C1 segment of cervical spinal cord (tissue), 14 donors: ENCODE measurements around the gene FBXL17.
"Not testable (repeated sequence)": the region's sequence is repeated elsewhere in the genome, so short reads cannot be mapped to it uniquely, and the experiment has no call there.

Experiments used
- DNase-seq, 14 donors: peaks; one replicate each; lab custom pipeline; 2025; lab: John Stamatoyannopoulos, UW

Gene FBXL17

GRCh38 chr5:108311682-108312081 is 70.2 kb downstream of the FBXL17 start:
- DNase-seq = no peak

GRCh38 chr5:108303611-108304010 is 78.3 kb downstream of the FBXL17 start:
- no peak for DNase-seq

- no peak for DNase-seq
Measured at GRCh38 chr5:108303086-108303485, 78.8 kb downstream of the FBXL17 start.

- no peak for DNase-seq
Measured at GRCh38 chr5:108297042-108297601, 84.8 kb downstream of the FBXL17 start.

- no peak for DNase-seq
Measured at GRCh38 chr5:108295578-108296368, 86.1 kb downstream of the FBXL17 start.

GRCh38 chr5:108280960-108281569 is 100.8 kb downstream of the FBXL17 start:
- DNase-seq = no peak

- DNase-seq = no peak
Measured at GRCh38 chr5:108280248-108280647, 101.7 kb downstream of the FBXL17 start.

- no peak for DNase-seq
Measured at GRCh38 chr5:108278285-108279240, 103.3 kb downstream of the FBXL17 start.

- DNase-seq = no peak
Measured at GRCh38 chr5:108276187-108277050, 105.5 kb downstream of the FBXL17 start.

- not testable (repeated sequence) for DNase-seq
Measured at GRCh38 chr5:108274080-108274479, 107.8 kb downstream of the FBXL17 start.

- DNase-seq = no peak
Measured at GRCh38 chr5:108271127-108271526, 110.8 kb downstream of the FBXL17 start.

- DNase-seq = no peak
Measured at GRCh38 chr5:108266242-108266641, 115.7 kb downstream of the FBXL17 start.

GRCh38 chr5:108264533-108264932 is 117.4 kb downstream of the FBXL17 start:
- no peak for DNase-seq

- DNase-seq = no peak
Measured at GRCh38 chr5:108263338-108263737, 118.6 kb downstream of the FBXL17 start.

GRCh38 chr5:108260858-108261170 is 121.1 kb downstream of the FBXL17 start:
- DNase-seq = no peak

- peak in 13 of 14 donors; percentile 6 to 68 (median 36) for DNase-seq
Measured at GRCh38 chr5:108260117-108260857, 121.6 kb downstream of the FBXL17 start.

GRCh38 chr5:108259306-108259705 is 122.6 kb downstream of the FBXL17 start:
- no peak for DNase-seq

- DNase-seq = no peak
Measured at GRCh38 chr5:108257996-108258395, 123.9 kb downstream of the FBXL17 start.

- no peak for DNase-seq
Measured at GRCh38 chr5:108255468-108255867, 126.4 kb downstream of the FBXL17 start.

GRCh38 chr5:108251350-108251749 is 130.5 kb downstream of the FBXL17 start:
- DNase-seq = no peak
